ENCODE data around the gene RRM1.

GRCh38 chr11:4186464-4187054 lies 92.0 kb downstream of the RRM1 start:
- TF ChIP-seq EZH2phosphoT487 (IDR thresholded peaks at IDR 0.05; ENCODE audit: insufficient read depth, low read depth) (no peak), EZH2 (IDR thresholded peaks at IDR 0.05; ENCODE audit: insufficient read depth, poor library complexity, severe bottlenecking) (no peak)

All from GM23248 (cell line).